CD14-positive monocyte (primary cell): Measurements from ENCODE around the gene NUFIP2. TPM values are rescaled to one million over a fixed set of nuclear protein-coding genes. Genes with fewer than 3 reads are reported as not detected.

Experiments
- DNase-seq, 3 donors: peaks; one replicate each; pipeline ENCODE4 v3.0.0-alpha.2; 2011 to 2022
- H2AFZ ChIP-seq: 2 replicates; pipeline ENCODE4 v1.6.0; 2012; ENCODE audit warnings: mild to moderate bottlenecking, low read depth, low read length, inconsistent platforms; ENCODE audit not compliant: insufficient read depth, poor library complexity, severe bottlenecking
- H3K27ac ChIP-seq, 2 donors: 1 replicate in 1 of 2; 2 replicates in 1 of 2; pipeline ENCODE4 v1.5.1; 2012 to 2013; ENCODE audit warnings: low read length in 2 of 2, control low read depth in 1 of 2, inconsistent platforms in 1 of 2, low read depth in 1 of 2, mild to moderate bottlenecking in 1 of 2
- H3K27me3 ChIP-seq, 2 donors: one replicate each; pipeline versions ENCODE4 v1.6.0 to v1.6.1; 2011 to 2013; ENCODE audit warnings: low read length in 2 of 2; ENCODE audit not compliant: control insufficient read depth in 2 of 2, insufficient read depth in 2 of 2
- H3K36me3 ChIP-seq, 2 donors: replicated peaks in 1 of 2; 1 replicate in 1 of 2; 2 replicates in 1 of 2; pipeline versions ENCODE4 v1.5.1 to v1.6.1; 2012 to 2013; ENCODE audit warnings: low read length in 2 of 2, control low read depth in 1 of 2, inconsistent platforms in 1 of 2, mild to moderate bottlenecking in 1 of 2; ENCODE audit not compliant: insufficient read depth in 2 of 2, control insufficient read depth in 1 of 2
- H3K4me1 ChIP-seq, 2 donors: 1 replicate in 1 of 2; 2 replicates in 1 of 2; pipeline versions ENCODE4 v1.5.1 to v1.6.1; 2012 to 2013; ENCODE audit warnings: low read length in 2 of 2, control low read depth in 1 of 2, inconsistent platforms in 1 of 2, mild to moderate bottlenecking in 1 of 2, moderate library complexity in 1 of 2; ENCODE audit not compliant: insufficient read depth in 2 of 2, control insufficient read depth in 1 of 2
- H3K4me2 ChIP-seq: replicated peaks from 2 replicates; pipeline ENCODE3; 2012; ENCODE audit warnings: low read length, moderate library complexity, mild to moderate bottlenecking; ENCODE audit not compliant: poor library complexity, severe bottlenecking; ENCODE audit errors: extremely low read depth
- H3K4me3 ChIP-seq, 3 experiments: fragments of 200-600 bp in 1 of 3; sonication (generic) in 1 of 3; replicated peaks in 1 of 3; 1 replicate in 2 of 3; 2 replicates in 1 of 3; pipeline ENCODE4 v1.5.1; 2011 to 2013; ENCODE audit warnings: low read length in 3 of 3, mild to moderate bottlenecking in 3 of 3, control low read depth in 2 of 3, low read depth in 2 of 3, inconsistent platforms in 1 of 3, moderate library complexity in 1 of 3
- H3K79me2 ChIP-seq: 2 replicates; pipeline ENCODE4 v1.6.0; 2012; ENCODE audit warnings: mild to moderate bottlenecking, control low read depth, inconsistent platforms, low read length, moderate library complexity; ENCODE audit not compliant: insufficient read depth
- H3K9ac ChIP-seq: 2 replicates; pipeline ENCODE4 v1.6.0; 2017; ENCODE audit warnings: low read length, mild to moderate bottlenecking; ENCODE audit not compliant: insufficient read depth, poor library complexity, severe bottlenecking
- H3K9me3 ChIP-seq, 2 donors: replicated peaks in 1 of 2; 1 replicate in 1 of 2; 2 replicates in 1 of 2; pipeline versions ENCODE4 v1.5.1 to v1.6.1; 2012 to 2013; ENCODE audit warnings: low read length in 2 of 2, control low read depth in 1 of 2; ENCODE audit not compliant: control insufficient read depth in 1 of 2, insufficient read depth in 1 of 2
- H4K20me1 ChIP-seq: 2 replicates; pipeline ENCODE4 v1.6.0; 2012; ENCODE audit warnings: mild to moderate bottlenecking, low read length, control low read depth, moderate library complexity; ENCODE audit not compliant: insufficient read depth
- H3K27ac Mint-ChIP-seq, 7 donors: one replicate each; pipeline ENCODE4 v1.8.0; 2020; ENCODE audit warnings: mild to moderate bottlenecking in 7 of 7, mixed read lengths in 7 of 7, moderate library complexity in 6 of 7, inconsistent platforms in 2 of 7
- H3K27me3 Mint-ChIP-seq, 3 donors: one replicate each; pipeline ENCODE4 v1.8.0; 2021 to 2022; ENCODE audit warnings: low read depth in 3 of 3, mild to moderate bottlenecking in 3 of 3, mixed read lengths in 3 of 3, moderate library complexity in 3 of 3, inconsistent platforms in 1 of 3
- H3K36me3 Mint-ChIP-seq, 2 donors: one replicate each; pipeline ENCODE4 v1.8.0; 2020; ENCODE audit warnings: mixed read lengths in 2 of 2, inconsistent platforms in 1 of 2, mild to moderate bottlenecking in 1 of 2
- H3K4me1 Mint-ChIP-seq: one replicate; pipeline ENCODE4 v1.8.0; 2020; ENCODE audit warnings: mild to moderate bottlenecking, mixed read lengths
- H3K4me3 Mint-ChIP-seq, 2 donors: one replicate each; pipeline ENCODE4 v1.8.0; 2020; ENCODE audit warnings: mild to moderate bottlenecking in 2 of 2, mixed read lengths in 2 of 2, moderate library complexity in 1 of 2
- H3K9me3 Mint-ChIP-seq, 7 donors: one replicate each; pipeline ENCODE4 v1.8.0; 2020 to 2022; ENCODE audit warnings: mixed read lengths in 7 of 7, mild to moderate bottlenecking in 6 of 7, moderate library complexity in 6 of 7, inconsistent platforms in 2 of 7
- CTCF ChIP-seq: fragments of 200-600 bp; IDR thresholded peaks from one replicate; pipeline ENCODE4 v1.8.0; 2022; ENCODE audit warnings: antibody characterized with exemption, mild to moderate bottlenecking
- WGBS: methylation state at CpG from one replicate; pipeline ENCODE4 v1.1.5; 2013; ENCODE audit warnings: missing lambda C conversion rate; ENCODE audit not compliant: insufficient coverage; 5-methylcytosine and 5-hydroxymethylcytosine counted together
- intact Hi-C, 2 donors: fragments of 100-400 bp; cut with micrococcal nuclease; formaldehyde crosslinking; loops; one replicate each; pipeline versions ENCODE4 v1.15.0 to v1.15.1; 2023
- polyA plus RNA-seq, 3 donors: library from polyadenylated mRNA; depleted of rRNA in 1 of 3; unstranded in 2 of 3; stranded (reverse) in 1 of 3; fragments of 300-500 nt in 2 of 3; fragments of >200 nt in 1 of 3; fragmentation: Illumina TruSeq in 2 of 3; gene quantifications; 1 replicate in 2 of 3; 2 replicates in 1 of 3; pipeline ENCODE4 v1.2.3, GENCODE V29; 2012 to 2021

The NUFIP2 gene
- polyA plus RNA-seq, 3 donors = 8.7 to 25.1 (median 13.7) TPM

- intact Hi-C loops = no loop called here
- Histone ChIP-seq H2AFZ (no peak overlapping the region), H3K9me3 (no peaks in the 10 kb centered on the region), H3K79me2 (no peaks in the 10 kb centered on the region), H3K27me3 (no peaks in the 10 kb centered on the region), H3K27ac (no peak overlapping the region), H3K4me1 (no peaks in the 10 kb centered on the region), H3K9ac (no peak overlapping the region), H3K36me3 (no peaks in the 10 kb centered on the region), H3K4me3 (no peak overlapping the region), H4K20me1 (no peaks in the 10 kb centered on the region), H3K4me2 (no peak overlapping the region)
- no peaks in the 10 kb centered on the region for H3K36me3 Mint-ChIP-seq
- DNase-seq = no peak
- H3K4me1 Mint-ChIP-seq = no peaks in the 10 kb centered on the region
- no peak overlapping the region for H3K4me3 Mint-ChIP-seq
- TF ChIP-seq CTCF = no peak
- WGBS = 89% methylated on average over 1 of the region's 1 CpG
- no peak overlapping the region for H3K27ac Mint-ChIP-seq
- peaks cover 4 to 5% (median 4%) of the 10 kb centered on the region in 3 donors for H3K27me3 Mint-ChIP-seq
- no peaks in the 10 kb centered on the region for H3K9me3 Mint-ChIP-seq
These were observed 37.7 kb upstream of the NUFIP2 start for GRCh38 chr17:29331708-29332085.

DNA sequence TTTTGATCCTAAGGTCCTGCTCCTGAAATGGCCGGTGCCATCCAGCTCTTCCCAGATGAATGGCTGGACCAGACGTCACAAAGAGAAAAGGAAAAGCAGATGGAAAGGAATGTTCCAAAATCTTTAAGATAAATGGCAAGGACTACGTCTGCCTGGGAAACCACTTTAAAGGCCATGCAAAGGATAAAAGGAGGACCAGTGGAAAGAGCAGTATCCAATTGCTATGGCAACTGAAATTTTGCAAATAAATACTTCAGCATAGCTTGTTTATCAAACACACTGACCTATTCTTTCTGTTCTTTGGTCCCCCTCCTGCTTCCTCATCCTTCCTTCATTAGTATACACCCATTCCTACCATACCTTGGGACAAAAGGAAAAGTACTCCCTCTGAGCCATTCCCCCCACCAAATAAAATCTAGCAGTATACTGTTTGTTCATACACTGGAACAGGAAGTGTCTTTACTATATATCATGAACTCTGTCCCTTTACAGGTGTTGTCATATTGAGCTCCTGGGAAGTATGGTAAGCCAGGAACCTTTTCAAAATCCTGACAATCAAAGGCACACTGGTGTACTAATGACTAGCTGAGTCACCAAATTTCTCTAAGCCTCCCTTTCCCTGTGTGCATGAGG is 37.2 kb upstream of the NUFIP2 start:
- no peaks in the 10 kb centered on the region for H4K20me1 ChIP-seq
- no peaks in the 10 kb centered on the region for H3K36me3 ChIP-seq
- Mint-ChIP-seq H3K4me1 (no peaks in the 10 kb centered on the region), H3K4me3 (no peak overlapping the region), H3K36me3 (no peaks in the 10 kb centered on the region), H3K27me3 (peaks cover 4 to 5% (median 4%) of the 10 kb centered on the region in 3 donors), H3K9me3 (no peaks in the 10 kb centered on the region), H3K27ac (no peak overlapping the region)
- DNase-seq = no peak
- no peaks in the 10 kb centered on the region for H3K4me1 ChIP-seq
- no peak overlapping the region for H3K4me2 ChIP-seq
- H2AFZ ChIP-seq = no peak overlapping the region
- no peak overlapping the region for H3K9ac ChIP-seq
- H3K79me2 ChIP-seq = no peaks in the 10 kb centered on the region
- intact Hi-C loops = no loop called here
- no peak for TF ChIP-seq CTCF
- no peaks in the 10 kb centered on the region for H3K27me3 ChIP-seq
- H3K27ac ChIP-seq = no peak overlapping the region
- WGBS = 90% methylated on average over 2 of the region's 3 CpGs
- no peaks in the 10 kb centered on the region for H3K9me3 ChIP-seq
- H3K4me3 ChIP-seq = no peak overlapping the region
